ENCODE results near the gene KRTAP10-1. TPM values are rescaled to one million over a fixed set of nuclear protein-coding genes. Genes with fewer than 3 reads are reported as not detected.

The KRTAP10-1 gene
- total and polyA plus RNA-seq, 2 of the 13 experiments (the other 11 are each of a cell fraction or from before 2014, with no cell fraction given) = not detected

DNA sequence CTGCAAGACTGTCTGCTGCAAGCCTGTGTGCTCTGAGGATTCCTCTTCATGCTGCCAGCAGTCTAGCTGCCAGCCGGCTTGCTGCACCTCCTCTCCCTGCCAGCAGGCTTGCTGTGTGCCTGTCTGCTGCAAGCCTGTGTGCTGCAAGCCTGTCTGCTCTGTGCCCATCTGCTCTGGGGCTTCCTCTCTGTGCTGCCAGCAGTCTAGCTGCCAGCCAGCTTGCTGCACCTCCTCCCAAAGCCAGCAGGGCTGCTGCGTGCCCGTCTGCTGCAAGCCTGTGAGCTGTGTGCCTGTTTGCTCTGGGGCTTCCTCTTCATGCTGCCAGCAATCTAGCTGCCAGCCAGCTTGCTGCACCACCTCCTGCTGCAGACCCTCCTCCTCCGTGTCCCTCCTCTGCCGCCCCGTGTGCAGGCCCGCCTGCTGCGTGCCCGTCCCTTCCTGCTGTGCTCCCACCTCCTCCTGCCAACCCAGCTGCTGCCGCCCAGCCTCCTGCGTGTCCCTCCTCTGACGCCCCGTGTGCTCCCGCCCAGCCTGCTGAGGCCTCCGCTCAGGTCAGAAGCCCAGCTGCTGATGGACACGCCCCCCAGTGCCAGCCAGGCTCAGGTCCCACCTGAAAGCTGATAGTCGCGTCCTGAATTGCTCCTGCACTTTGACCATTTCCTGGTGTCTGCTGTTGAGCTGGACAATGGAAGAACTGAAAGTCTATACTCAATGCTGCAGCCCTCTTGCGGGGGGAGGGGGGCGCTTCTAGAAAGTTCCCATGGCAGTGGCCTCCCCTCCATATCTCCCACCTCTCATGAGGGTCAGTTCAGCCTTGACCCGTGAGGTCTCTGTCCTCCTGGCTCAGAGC lies 34.7 kb upstream of the KRTAP10-1 start (continued):
- TF ChIP-seq, protein P1, sequence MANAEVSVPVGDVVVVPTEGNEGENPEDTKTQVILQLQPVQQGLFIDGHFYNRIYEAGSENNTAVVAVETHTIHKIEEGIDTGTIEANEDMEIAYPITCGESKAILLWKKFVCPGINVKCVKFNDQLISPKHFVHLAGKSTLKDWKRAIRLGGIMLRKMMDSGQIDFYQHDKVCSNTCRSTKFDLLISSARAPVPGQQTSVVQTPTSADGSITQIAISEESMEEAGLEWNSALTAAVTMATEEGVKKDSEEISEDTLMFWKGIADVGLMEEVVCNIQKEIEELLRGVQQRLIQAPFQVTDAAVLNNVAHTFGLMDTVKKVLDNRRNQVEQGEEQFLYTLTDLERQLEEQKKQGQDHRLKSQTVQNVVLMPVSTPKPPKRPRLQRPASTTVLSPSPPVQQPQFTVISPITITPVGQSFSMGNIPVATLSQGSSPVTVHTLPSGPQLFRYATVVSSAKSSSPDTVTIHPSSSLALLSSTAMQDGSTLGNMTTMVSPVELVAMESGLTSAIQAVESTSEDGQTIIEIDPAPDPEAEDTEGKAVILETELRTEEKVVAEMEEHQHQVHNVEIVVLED (CRISPR knock-in tag; IDR thresholded peaks at IDR 0.05; ENCODE audit: borderline replicate concordance) = peak; percentile 56; the same call in 1 of the 2 replicates
- no peak for TF ChIP-seq GTF3A (CRISPR knock-in tag; conservative IDR thresholded peaks at IDR 0.05)
- TF ChIP-seq, protein P2, sequence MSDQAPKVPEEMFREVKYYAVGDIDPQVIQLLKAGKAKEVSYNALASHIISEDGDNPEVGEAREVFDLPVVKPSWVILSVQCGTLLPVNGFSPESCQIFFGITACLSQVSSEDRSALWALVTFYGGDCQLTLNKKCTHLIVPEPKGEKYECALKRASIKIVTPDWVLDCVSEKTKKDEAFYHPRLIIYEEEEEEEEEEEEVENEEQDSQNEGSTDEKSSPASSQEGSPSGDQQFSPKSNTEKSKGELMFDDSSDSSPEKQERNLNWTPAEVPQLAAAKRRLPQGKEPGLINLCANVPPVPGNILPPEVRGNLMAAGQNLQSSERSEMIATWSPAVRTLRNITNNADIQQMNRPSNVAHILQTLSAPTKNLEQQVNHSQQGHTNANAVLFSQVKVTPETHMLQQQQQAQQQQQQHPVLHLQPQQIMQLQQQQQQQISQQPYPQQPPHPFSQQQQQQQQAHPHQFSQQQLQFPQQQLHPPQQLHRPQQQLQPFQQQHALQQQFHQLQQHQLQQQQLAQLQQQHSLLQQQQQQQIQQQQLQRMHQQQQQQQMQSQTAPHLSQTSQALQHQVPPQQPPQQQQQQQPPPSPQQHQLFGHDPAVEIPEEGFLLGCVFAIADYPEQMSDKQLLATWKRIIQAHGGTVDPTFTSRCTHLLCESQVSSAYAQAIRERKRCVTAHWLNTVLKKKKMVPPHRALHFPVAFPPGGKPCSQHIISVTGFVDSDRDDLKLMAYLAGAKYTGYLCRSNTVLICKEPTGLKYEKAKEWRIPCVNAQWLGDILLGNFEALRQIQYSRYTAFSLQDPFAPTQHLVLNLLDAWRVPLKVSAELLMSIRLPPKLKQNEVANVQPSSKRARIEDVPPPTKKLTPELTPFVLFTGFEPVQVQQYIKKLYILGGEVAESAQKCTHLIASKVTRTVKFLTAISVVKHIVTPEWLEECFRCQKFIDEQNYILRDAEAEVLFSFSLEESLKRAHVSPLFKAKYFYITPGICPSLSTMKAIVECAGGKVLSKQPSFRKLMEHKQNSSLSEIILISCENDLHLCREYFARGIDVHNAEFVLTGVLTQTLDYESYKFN (CRISPR knock-in tag; conservative IDR thresholded peaks at IDR 0.05) = peak; percentile 84
- TF ChIP-seq TBX3 (IDR thresholded peaks at IDR 0.05; ENCODE audit: borderline replicate concordance) = no peak
- TF ChIP-seq ZNF253 (CRISPR knock-in tag; IDR thresholded peaks at IDR 0.05; ENCODE audit: borderline replicate concordance) = no peak
- TF ChIP-seq ZNF282 (IDR thresholded peaks at IDR 0.05; ENCODE audit: partially characterized antibody) = no peak
- TF ChIP-seq, protein P3, sequence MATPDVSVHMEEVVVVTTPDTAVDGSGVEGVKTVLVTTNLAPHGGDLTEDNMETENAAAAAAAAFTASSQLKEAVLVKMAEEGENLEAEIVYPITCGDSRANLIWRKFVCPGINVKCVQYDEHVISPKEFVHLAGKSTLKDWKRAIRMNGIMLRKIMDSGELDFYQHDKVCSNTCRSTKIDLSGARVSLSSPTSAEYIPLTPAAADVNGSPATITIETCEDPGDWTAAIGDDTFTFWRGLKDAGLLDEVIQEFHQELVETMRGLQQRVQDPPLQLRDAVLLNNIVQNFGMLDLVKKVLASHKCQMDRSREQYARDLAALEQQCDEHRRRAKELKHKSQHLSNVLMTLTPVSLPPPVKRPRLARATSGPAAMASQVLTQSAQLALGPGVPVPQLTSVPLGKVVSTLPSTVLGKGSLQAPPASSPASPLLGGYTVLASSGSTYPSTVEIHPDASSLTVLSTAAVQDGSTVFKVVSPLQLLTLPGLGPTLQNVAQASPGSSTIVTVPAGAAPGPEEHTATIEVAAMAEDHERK (CRISPR knock-in tag; IDR thresholded peaks at IDR 0.05; ENCODE audit: low read depth) = no peak
- TF ChIP-seq ZNF205 (CRISPR knock-in tag; IDR thresholded peaks at IDR 0.05) = no peak
- TF ChIP-seq ZNF225 (CRISPR knock-in tag; IDR thresholded peaks at IDR 0.05) = 0 out of 2 replicates have a peak, but pooled peaks have one; percentile 38
- TF ChIP-seq, protein P4, sequence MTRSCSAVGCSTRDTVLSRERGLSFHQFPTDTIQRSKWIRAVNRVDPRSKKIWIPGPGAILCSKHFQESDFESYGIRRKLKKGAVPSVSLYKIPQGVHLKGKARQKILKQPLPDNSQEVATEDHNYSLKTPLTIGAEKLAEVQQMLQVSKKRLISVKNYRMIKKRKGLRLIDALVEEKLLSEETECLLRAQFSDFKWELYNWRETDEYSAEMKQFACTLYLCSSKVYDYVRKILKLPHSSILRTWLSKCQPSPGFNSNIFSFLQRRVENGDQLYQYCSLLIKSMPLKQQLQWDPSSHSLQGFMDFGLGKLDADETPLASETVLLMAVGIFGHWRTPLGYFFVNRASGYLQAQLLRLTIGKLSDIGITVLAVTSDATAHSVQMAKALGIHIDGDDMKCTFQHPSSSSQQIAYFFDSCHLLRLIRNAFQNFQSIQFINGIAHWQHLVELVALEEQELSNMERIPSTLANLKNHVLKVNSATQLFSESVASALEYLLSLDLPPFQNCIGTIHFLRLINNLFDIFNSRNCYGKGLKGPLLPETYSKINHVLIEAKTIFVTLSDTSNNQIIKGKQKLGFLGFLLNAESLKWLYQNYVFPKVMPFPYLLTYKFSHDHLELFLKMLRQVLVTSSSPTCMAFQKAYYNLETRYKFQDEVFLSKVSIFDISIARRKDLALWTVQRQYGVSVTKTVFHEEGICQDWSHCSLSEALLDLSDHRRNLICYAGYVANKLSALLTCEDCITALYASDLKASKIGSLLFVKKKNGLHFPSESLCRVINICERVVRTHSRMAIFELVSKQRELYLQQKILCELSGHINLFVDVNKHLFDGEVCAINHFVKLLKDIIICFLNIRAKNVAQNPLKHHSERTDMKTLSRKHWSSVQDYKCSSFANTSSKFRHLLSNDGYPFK (CRISPR knock-in tag; IDR thresholded peaks at IDR 0.05; ENCODE audit: borderline replicate concordance) = no peak
- TF ChIP-seq HMG20A (CRISPR knock-in tag; IDR thresholded peaks at IDR 0.05; ENCODE audit: borderline replicate concordance) = no peak
- no peak for TF ChIP-seq KAT8 (CRISPR knock-in tag; IDR thresholded peaks at IDR 0.05)
- TF ChIP-seq ZNF10 (CRISPR knock-in tag; IDR thresholded peaks at IDR 0.05; ENCODE audit: borderline replicate concordance, low read depth) = no peak
- no peak for TF ChIP-seq TP53 (CRISPR knock-in tag; conservative IDR thresholded peaks at IDR 0.05)
- TF ChIP-seq ZNF33A (CRISPR knock-in tag; IDR thresholded peaks at IDR 0.05; ENCODE audit: borderline replicate concordance) = no peak
- no peak for TF ChIP-seq MEIS1 (CRISPR knock-in tag; IDR thresholded peaks at IDR 0.05; ENCODE audit: borderline replicate concordance)
- no peak for TF ChIP-seq HMGA1 (CRISPR knock-in tag; conservative IDR thresholded peaks at IDR 0.05)
- 0 out of 2 replicates have a peak, but pooled peaks have one; percentile 29 for TF ChIP-seq FOXC1 (CRISPR knock-in tag; IDR thresholded peaks at IDR 0.05; ENCODE audit: borderline replicate concordance)
- TF ChIP-seq KAT2B (IDR thresholded peaks at IDR 0.05; ENCODE audit: borderline replicate concordance, low read depth, low read length) = no peak

Measured in HepG2 (cell line).